B cell (primary cell): Measurements from ENCODE around the gene FGFR1OP2. TPM values are rescaled to one million over a fixed set of nuclear protein-coding genes. Genes with fewer than 3 reads are reported as not detected.

Source experiments
- ATAC-seq: fragments of 200-7000 bp; cut with Tn5 transposase; one replicate; pipeline ENCODE4 v1.10.0; 2021; ENCODE audit warnings: low read depth, mild to moderate bottlenecking, moderate number of reproducible peaks, moderate library complexity
- CTCF ChIA-PET: fragments of 350-600 bp; sonication (Branson Sonifier 250); formaldehyde crosslinking; loops from one replicate; lab custom pipeline; 2021; ENCODE audit warnings: antibody characterized with exemption, inconsistent platforms; lab: Charles Lee
- POLR2A ChIA-PET: fragments of 350-600 bp; sonication (Branson Sonifier 250); formaldehyde crosslinking; loops from one replicate; lab custom pipeline; 2021; ENCODE audit warnings: antibody characterized with exemption; lab: Charles Lee
- DNase-seq: peaks from one replicate; pipeline ENCODE4 v3.0.0; 2013
- H2AFZ ChIP-seq: 2 replicates; pipeline ENCODE4 v1.6.1; 2012; ENCODE audit warnings: mild to moderate bottlenecking, low read depth, low read length; ENCODE audit not compliant: insufficient read depth, poor library complexity, severe bottlenecking
- H3K27ac ChIP-seq, 2 donors: 1 replicate in 1 of 2; 2 replicates in 1 of 2; pipeline ENCODE4 v1.5.1; 2012 to 2013; ENCODE audit warnings: low read length in 2 of 2, mild to moderate bottlenecking in 2 of 2, moderate library complexity in 1 of 2
- H3K27me3 ChIP-seq, 4 experiments: fragments of 200-600 bp in 1 of 4; sonication (generic) in 1 of 4; replicated peaks in 1 of 4; 1 replicate in 2 of 4; 2 replicates in 2 of 4; pipeline versions ENCODE4 v1.6.1 to v1.7.0; 2013 to 2016; ENCODE audit warnings: low read length in 3 of 4, mild to moderate bottlenecking in 2 of 4, mixed read lengths in 1 of 4, moderate library complexity in 1 of 4; ENCODE audit not compliant: insufficient read depth in 4 of 4, control insufficient read depth in 3 of 4; ENCODE audit errors: control extremely low read depth in 1 of 4
- H3K36me3 ChIP-seq, 2 experiments: replicated peaks in 1 of 2; 1 replicate in 1 of 2; 2 replicates in 1 of 2; pipeline versions ENCODE4 v1.6.1 to v1.7.1; 2013; ENCODE audit warnings: low read length in 1 of 2; ENCODE audit not compliant: insufficient read depth in 2 of 2, control insufficient read depth in 1 of 2; ENCODE audit errors: control extremely low read depth in 1 of 2, extremely low read depth in 1 of 2
- H3K4me1 ChIP-seq, 2 donors: fragments of 200-600 bp in 1 of 2; sonication (generic) in 1 of 2; 1 replicate in 1 of 2; 2 replicates in 1 of 2; pipeline versions ENCODE4 v1.5.1 to v1.6.1; 2013 to 2017; ENCODE audit warnings: low read length in 2 of 2; ENCODE audit not compliant: control insufficient read depth in 2 of 2, insufficient read depth in 2 of 2
- H3K4me2 ChIP-seq: replicated peaks from 2 replicates; pipeline ENCODE3; 2012; ENCODE audit warnings: mild to moderate bottlenecking, low read depth, low read length; ENCODE audit not compliant: poor library complexity, severe bottlenecking
- H3K4me3 ChIP-seq, 5 experiments: fragments of 200-600 bp in 1 of 5; sonication (generic) in 1 of 5; 1 replicate in 3 of 5; 2 replicates in 2 of 5; pipeline versions ENCODE4 v1.5.1 to v1.7.0; 2011 to 2016; ENCODE audit warnings: low read length in 4 of 5, mild to moderate bottlenecking in 4 of 5, low read depth in 2 of 5, control low read depth in 1 of 5, moderate library complexity in 1 of 5; ENCODE audit not compliant: insufficient read depth in 1 of 5; ENCODE audit errors: control extremely low read depth in 1 of 5, extremely low read depth in 1 of 5
- H3K79me2 ChIP-seq: fragments of 200-600 bp; sonication (generic); one replicate; pipeline ENCODE4 v1.6.0; 2016; ENCODE audit warnings: low read length; ENCODE audit not compliant: control insufficient read depth, insufficient read depth
- H3K9ac ChIP-seq: fragments of 200-600 bp; sonication (generic); 2 replicates; pipeline ENCODE4 v1.6.1; 2017; ENCODE audit warnings: mild to moderate bottlenecking, low read length, moderate library complexity
- H3K9me3 ChIP-seq, 3 donors: one replicate each; pipeline versions ENCODE4 v1.6.1 to v1.7.1; 2013; ENCODE audit warnings: low read length in 2 of 3; ENCODE audit not compliant: control insufficient read depth in 2 of 3, insufficient read depth in 1 of 3; ENCODE audit errors: control extremely low read depth in 1 of 3
- H4K20me1 ChIP-seq: 2 replicates; pipeline ENCODE4 v1.6.0; 2012; ENCODE audit warnings: mild to moderate bottlenecking, low read length; ENCODE audit not compliant: insufficient read depth, control insufficient read depth, poor library complexity, severe bottlenecking
- H3K27ac Mint-ChIP-seq: one replicate; pipeline ENCODE4 v1.8.0; 2021; ENCODE audit warnings: mixed read lengths
- H3K27me3 Mint-ChIP-seq: one replicate; pipeline ENCODE4 v1.8.0; 2021; ENCODE audit warnings: mixed read lengths
- H3K4me1 Mint-ChIP-seq: one replicate; pipeline ENCODE4 v1.8.0; 2021; ENCODE audit warnings: mixed read lengths
- H3K4me3 Mint-ChIP-seq: one replicate; pipeline ENCODE4 v1.8.0; 2021; ENCODE audit warnings: mixed read lengths
- H3K9me3 Mint-ChIP-seq: one replicate; pipeline ENCODE4 v1.8.0; 2022; ENCODE audit warnings: mixed read lengths; ENCODE audit not compliant: insufficient read depth
- CTCF ChIP-seq: fragments of 200-600 bp; IDR thresholded peaks from one replicate; pipeline ENCODE4 v1.8.0; 2022; ENCODE audit warnings: antibody characterized with exemption, mild to moderate bottlenecking
- EZH2 ChIP-seq: IDR thresholded peaks from 2 replicates; pipeline ENCODE4 v1.6.1; 2012; ENCODE audit warnings: borderline replicate concordance, low read depth, mild to moderate bottlenecking, moderate library complexity, low read length; ENCODE audit not compliant: insufficient read depth, poor library complexity, severe bottlenecking
- WGBS: methylation state at CpG from one replicate; pipeline ENCODE4 v1.1.5; 2013; ENCODE audit warnings: missing lambda C conversion rate; ENCODE audit not compliant: insufficient coverage; 5-methylcytosine and 5-hydroxymethylcytosine counted together
- intact Hi-C: fragments of 100-400 bp; cut with micrococcal nuclease; formaldehyde crosslinking; loops from one replicate; pipeline ENCODE4 v1.10.0; 2022
- polyA plus RNA-seq: library from polyadenylated mRNA; depleted of rRNA; stranded (reverse); fragments of >200 nt; gene quantifications from 2 replicates; pipeline ENCODE4 v1.2.3, GENCODE V29; 2012
- total RNA-seq, 2 donors: library from RNA; stranded (reverse); fragments of 120-200 nt in 1 of 2; gene quantifications; 1 replicate in 1 of 2; 2 replicates in 1 of 2; pipeline versions ENCODE4 v1.2.3 to v1.2.4, GENCODE V29; 2013 to 2022

Gene FGFR1OP2
- total and polyA plus RNA-seq, 2 donors (not counting 1 experiment from before 2014, with no cell fraction given): 22.3 to 64.3 TPM

- intact Hi-C loops: loop anchor here (5.0 to 10.0 kb wide), 4 partner anchors 209 to 1741 kb away; partner anchors contain the start of genes DNAI7, ETFRF1 and PPFIBP1
These were observed 2.5 kb upstream of the FGFR1OP2 start for GRCh38 chr12:26935636-26936378.

More at GRCh38 chr12:26935636-26936378, 2.5 kb upstream of the FGFR1OP2 start:
- no peak overlapping the region for H3K27ac ChIP-seq
- TF ChIP-seq EZH2: no peak
- no peak for TF ChIP-seq CTCF
- peaks cover 0 to 1% of the 10 kb centered on the region in 2 experiments for H3K36me3 ChIP-seq
- no peak overlapping the region for H3K4me3 ChIP-seq
- H3K27ac Mint-ChIP-seq: no peak overlapping the region
- H3K9ac ChIP-seq: no peak overlapping the region
- CTCF ChIA-PET: interaction anchor here (1.7 to 2.0 kb wide), 2 partner anchors 51 to 78 kb away, joined by 4 to 10 read pairs; partner anchors contain the start of gene TM7SF3
- peak overlapping the region; percentile 15 for H3K4me3 Mint-ChIP-seq
- H3K4me2 ChIP-seq: peak overlapping the region; percentile 78
- peak overlapping the region; percentile 13 for H2AFZ ChIP-seq
- H3K27me3 ChIP-seq: no peaks in the 10 kb centered on the region
- POLR2A ChIA-PET: no interaction called here
- peaks cover 45% of the 10 kb centered on the region for H3K4me1 Mint-ChIP-seq
- ATAC-seq (no peak), DNase-seq (no peak)
- peaks cover 62% of the 10 kb centered on the region for H3K79me2 ChIP-seq
- H3K27me3 Mint-ChIP-seq: no peaks in the 10 kb centered on the region
- 59% methylated on average over 4 of the region's 7 CpGs for WGBS
- H3K9me3 ChIP-seq: no peaks in the 10 kb centered on the region
- peaks cover 10 to 36% of the 10 kb centered on the region in 2 donors for H3K4me1 ChIP-seq
- H3K9me3 Mint-ChIP-seq: no peaks in the 10 kb centered on the region
- no peaks in the 10 kb centered on the region for H4K20me1 ChIP-seq
